RWPE2 (cell line): ENCODE results near the gene TEX14.

Experiments used
- ATAC-seq: fragments of 200-7000 bp; cut with Tn5 transposase; 3 replicates; pipeline ENCODE4 v1.9.1; 2021; ENCODE audit warnings: low read depth
- DNase-seq: peaks from one replicate; pipeline ENCODE4 v3.0.0-alpha.2; 2020; ENCODE audit warnings: low spot score
- H3K27ac ChIP-seq: fragments of 450-650 bp; 2 replicates; pipeline ENCODE4 v1.5.1; 2017; ENCODE audit warnings: mild to moderate bottlenecking; ENCODE audit not compliant: poor library complexity, severe bottlenecking
- H3K27me3 ChIP-seq: fragments of 250-450 bp; sonication (Bioruptor Pico); 2 replicates; pipeline ENCODE4 v1.5.1; 2021; ENCODE audit warnings: mild to moderate bottlenecking, moderate library complexity; ENCODE audit not compliant: insufficient read depth, poor library complexity, severe bottlenecking
- H3K36me3 ChIP-seq: fragments of 250-450 bp; sonication (Bioruptor Pico); 2 replicates; pipeline ENCODE4 v1.5.1; 2020; ENCODE audit warnings: low read depth, mild to moderate bottlenecking, moderate library complexity
- H3K4me1 ChIP-seq: fragments of 250-450 bp; sonication (Bioruptor Pico); 2 replicates; pipeline ENCODE4 v1.5.1; 2021; ENCODE audit warnings: mild to moderate bottlenecking, moderate library complexity; ENCODE audit not compliant: insufficient read depth, poor library complexity, severe bottlenecking
- H3K4me3 ChIP-seq: fragments of 250-450 bp; sonication (Bioruptor Pico); 2 replicates; pipeline ENCODE4 v1.5.1; 2021; ENCODE audit warnings: mild to moderate bottlenecking, moderate library complexity; ENCODE audit not compliant: severe bottlenecking
- H3K9me3 ChIP-seq: fragments of 250-450 bp; sonication (Bioruptor Pico); 2 replicates; pipeline ENCODE4 v1.5.1; 2021; ENCODE audit warnings: mild to moderate bottlenecking, moderate library complexity; ENCODE audit not compliant: severe bottlenecking
- TF ChIP-seq, protein P1 (sequence below): fragments of 450-650 bp; IDR thresholded peaks from one replicate; pipeline ENCODE4 v1.5.1; 2017; ENCODE audit warnings: mild to moderate bottlenecking, moderate library complexity; ENCODE audit not compliant: poor library complexity, severe bottlenecking

TEX14 gene

DNA sequence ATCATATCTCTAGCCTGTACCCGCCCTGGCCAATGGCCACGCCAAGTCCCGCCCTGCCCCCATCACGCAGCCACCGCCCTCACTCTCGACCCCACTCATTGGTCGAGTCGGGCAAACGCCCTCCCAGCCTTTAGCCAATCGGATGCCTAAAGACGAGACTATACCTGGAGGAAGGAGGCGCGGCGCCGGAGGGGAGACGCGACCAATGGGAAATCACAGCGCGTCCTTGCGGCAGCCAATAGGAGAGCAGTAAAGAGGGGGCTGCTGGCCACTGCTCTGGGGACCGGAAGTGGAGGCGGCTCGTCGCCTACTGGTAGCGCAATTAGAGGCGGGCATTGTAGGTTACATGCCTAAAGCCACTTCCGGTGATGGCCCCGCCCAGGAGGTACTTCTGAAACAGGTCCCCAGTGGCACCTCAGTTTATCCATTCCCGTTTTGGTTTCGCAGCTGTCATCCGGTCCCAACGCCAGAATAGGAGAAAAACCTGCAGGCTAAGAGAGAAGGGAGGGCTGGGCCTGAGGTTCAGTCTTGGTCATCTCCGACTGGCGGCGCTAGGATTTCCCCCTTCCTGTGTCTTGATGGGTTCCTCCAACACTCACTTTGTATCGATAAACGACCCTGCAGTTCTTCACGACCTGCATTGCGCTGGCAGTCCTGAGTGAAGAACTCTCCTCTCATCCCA is 173.8 kb downstream of the TEX14 start:
- peak overlapping the region; percentile 87 for H3K27ac ChIP-seq

DNA sequence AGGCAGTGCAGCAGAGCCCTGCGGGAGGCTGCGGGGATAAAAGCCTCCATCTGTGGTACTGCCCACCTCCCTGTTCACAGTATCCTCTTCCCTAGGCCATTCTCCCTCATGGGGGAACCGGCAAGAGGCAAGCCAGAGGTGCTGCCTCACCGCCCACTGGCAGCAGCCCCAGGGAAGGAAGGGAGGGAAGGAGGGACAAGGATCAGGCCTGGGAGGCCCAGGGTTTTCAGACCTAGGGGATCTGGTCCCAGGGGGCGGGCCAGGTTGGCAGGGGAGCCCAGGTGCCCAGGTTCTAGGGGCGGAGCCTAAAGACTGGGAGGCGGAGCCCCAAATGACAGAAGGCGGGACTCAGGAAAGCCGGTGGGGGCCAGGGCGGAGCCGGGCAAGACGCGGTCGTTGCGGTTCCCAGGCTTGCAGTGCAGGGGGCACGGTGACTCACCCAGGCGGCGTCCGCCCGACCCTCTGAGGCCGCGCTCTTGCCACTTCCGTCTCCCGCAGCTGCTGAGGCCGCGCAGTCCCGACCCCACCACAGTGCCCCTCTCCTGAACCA is 174.4 kb downstream of the TEX14 start:
- Histone ChIP-seq H3K4me3 (peak overlapping the region; percentile 59), H3K36me3 (peaks cover 6% of the 10 kb centered on the region), H3K9me3 (no peaks in the 10 kb centered on the region), H3K27me3 (no peaks in the 10 kb centered on the region), H3K27ac (peak overlapping the region; percentile 87), H3K4me1 (peaks cover 7% of the 10 kb centered on the region)
- no peak for ATAC-seq
- no peak for DNase-seq
- TF ChIP-seq, protein P1, sequence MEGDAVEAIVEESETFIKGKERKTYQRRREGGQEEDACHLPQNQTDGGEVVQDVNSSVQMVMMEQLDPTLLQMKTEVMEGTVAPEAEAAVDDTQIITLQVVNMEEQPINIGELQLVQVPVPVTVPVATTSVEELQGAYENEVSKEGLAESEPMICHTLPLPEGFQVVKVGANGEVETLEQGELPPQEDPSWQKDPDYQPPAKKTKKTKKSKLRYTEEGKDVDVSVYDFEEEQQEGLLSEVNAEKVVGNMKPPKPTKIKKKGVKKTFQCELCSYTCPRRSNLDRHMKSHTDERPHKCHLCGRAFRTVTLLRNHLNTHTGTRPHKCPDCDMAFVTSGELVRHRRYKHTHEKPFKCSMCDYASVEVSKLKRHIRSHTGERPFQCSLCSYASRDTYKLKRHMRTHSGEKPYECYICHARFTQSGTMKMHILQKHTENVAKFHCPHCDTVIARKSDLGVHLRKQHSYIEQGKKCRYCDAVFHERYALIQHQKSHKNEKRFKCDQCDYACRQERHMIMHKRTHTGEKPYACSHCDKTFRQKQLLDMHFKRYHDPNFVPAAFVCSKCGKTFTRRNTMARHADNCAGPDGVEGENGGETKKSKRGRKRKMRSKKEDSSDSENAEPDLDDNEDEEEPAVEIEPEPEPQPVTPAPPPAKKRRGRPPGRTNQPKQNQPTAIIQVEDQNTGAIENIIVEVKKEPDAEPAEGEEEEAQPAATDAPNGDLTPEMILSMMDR, result no peak

More for the DNA sequence above, 173.8 kb downstream of the TEX14 start:
- Histone ChIP-seq H3K9me3 (no peaks in the 10 kb centered on the region), H3K4me3 (peak overlapping the region; percentile 59), H3K27me3 (no peaks in the 10 kb centered on the region), H3K36me3 (no peaks in the 10 kb centered on the region; the same call in 1 of the 2 replicates), H3K4me1 (peaks cover 7% of the 10 kb centered on the region)
- ATAC-seq, result peak; percentile 81
- TF ChIP-seq, protein P1, result no peak
- peak; percentile 100 for DNase-seq

DNA sequence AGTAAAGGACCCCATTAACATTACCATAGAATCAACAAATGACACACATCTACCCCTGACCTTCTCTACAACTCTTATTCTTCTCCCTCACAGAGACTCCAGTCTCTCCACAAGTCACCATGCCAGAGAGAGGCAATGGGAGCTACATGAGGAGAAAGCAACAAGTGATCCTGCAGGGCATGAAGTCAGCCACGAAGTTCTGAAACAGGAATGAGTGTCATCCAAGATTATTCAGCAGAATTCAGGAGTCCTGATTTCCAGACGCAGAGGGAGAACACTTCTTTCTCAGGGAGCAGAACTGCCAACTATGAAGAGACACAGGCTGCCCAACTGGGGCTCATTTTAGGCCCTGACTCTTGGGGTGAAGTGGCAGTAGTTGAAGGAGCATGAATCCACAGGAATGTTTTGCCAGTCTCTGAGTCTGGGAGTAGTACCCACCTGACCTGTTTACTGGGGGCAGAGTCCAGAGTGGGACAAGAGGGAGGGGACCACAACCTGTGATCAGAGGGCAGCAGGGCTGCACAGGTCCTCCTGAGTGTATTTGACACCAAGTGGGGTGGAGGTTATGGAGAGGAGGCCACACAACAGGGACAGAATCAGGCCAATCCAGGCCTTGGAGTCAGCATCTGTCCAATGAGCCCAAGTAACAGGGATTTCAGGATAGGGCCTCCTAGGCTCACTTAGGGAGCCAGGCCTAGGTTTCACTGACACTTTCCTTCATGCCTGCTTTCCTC is 175.0 kb downstream of the TEX14 start:
- no peaks in the 10 kb centered on the region for H3K27me3 ChIP-seq
- no peaks in the 10 kb centered on the region for H3K9me3 ChIP-seq
- TF ChIP-seq, protein P1, result no peak
- H3K4me1 ChIP-seq, result peaks cover 7% of the 10 kb centered on the region
- peak overlapping the region; percentile 59 for H3K4me3 ChIP-seq
- H3K27ac ChIP-seq, result peak overlapping the region; percentile 87
- H3K36me3 ChIP-seq, result peaks cover 12% of the 10 kb centered on the region
- no peak for DNase-seq
- ATAC-seq, result no peak

DNA sequence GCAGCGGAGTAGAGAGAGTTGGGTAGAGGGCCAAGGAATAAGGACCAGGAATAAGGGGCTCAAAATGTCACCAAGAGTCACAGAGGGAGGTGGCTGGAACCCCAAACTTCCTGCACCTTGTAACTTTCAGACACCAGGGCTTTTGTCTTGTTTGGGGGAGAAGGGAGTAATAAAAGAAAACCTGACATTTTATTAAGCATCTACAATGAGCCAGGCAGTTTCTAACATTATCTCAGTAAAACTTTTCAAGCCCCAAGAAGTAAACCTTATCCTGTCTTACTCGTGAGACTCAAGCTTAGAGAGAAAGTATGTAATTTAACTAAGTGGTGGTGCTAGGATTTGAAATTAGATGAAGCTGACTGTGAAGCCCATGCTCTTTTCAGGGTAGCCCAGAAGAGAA is 176.6 kb downstream of the TEX14 start:
- Histone ChIP-seq H3K9me3 (no peaks in the 10 kb centered on the region), H3K4me1 (peaks cover 7% of the 10 kb centered on the region), H3K36me3 (peaks cover 27% of the 10 kb centered on the region), H3K27me3 (no peaks in the 10 kb centered on the region), H3K4me3 (no peak overlapping the region), H3K27ac (peak overlapping the region; percentile 43)
- TF ChIP-seq, protein P1, result no peak
- ATAC-seq, result no peak
- no peak for DNase-seq
